HG03571 (cell line): Measurements from ENCODE around the gene CLDN9.

Source experiments
- ATAC-seq: cut with Tn5 transposase; IDR thresholded peaks from one replicate; pipeline ENCODE4 v1.9.1; 2021; ENCODE audit not compliant: unreplicated experiment

The CLDN9 gene

GRCh38 chr16:2991566-2992261 lies 21.0 kb upstream of the CLDN9 start:
- no peak for ATAC-seq

GRCh38 chr16:2992383-2993081 lies 20.2 kb upstream of the CLDN9 start:
- no peak for ATAC-seq

GRCh38 chr16:2996298-2996697 lies 16.4 kb upstream of the CLDN9 start:
- ATAC-seq: no peak

- ATAC-seq: no peak
Observed at GRCh38 chr16:2999929-3000328, 12.8 kb upstream of the CLDN9 start.

GRCh38 chr16:3000540-3000939 lies 12.2 kb upstream of the CLDN9 start:
- no peak for ATAC-seq

GRCh38 chr16:3001316-3001715 lies 11.4 kb upstream of the CLDN9 start:
- no peak for ATAC-seq

GRCh38 chr16:3003582-3004270 lies 9.0 kb upstream of the CLDN9 start:
- ATAC-seq: peak; percentile 91

GRCh38 chr16:3004319-3004718 lies 8.4 kb upstream of the CLDN9 start:
- ATAC-seq: peak; percentile 9

GRCh38 chr16:3004781-3005284 lies 7.9 kb upstream of the CLDN9 start:
- ATAC-seq: no peak

GRCh38 chr16:3007059-3007956 lies 5.4 kb upstream of the CLDN9 start:
- ATAC-seq: no peak

- ATAC-seq: no peak
Observed at GRCh38 chr16:3007957-3008689, 4.6 kb upstream of the CLDN9 start.

- ATAC-seq: no peak
Observed at GRCh38 chr16:3008690-3009037, 4.1 kb upstream of the CLDN9 start.

- no peak for ATAC-seq
Observed at GRCh38 chr16:3009568-3010390, 2.9 kb upstream of the CLDN9 start.

- ATAC-seq: no peak
Observed at GRCh38 chr16:3010510-3010909, 2.2 kb upstream of the CLDN9 start.

- ATAC-seq: no peak
Observed at GRCh38 chr16:3012246-3012645, 477 bp upstream of the CLDN9 start.

GRCh38 chr16:3013491-3013951 lies 798 bp downstream of the CLDN9 start:
- ATAC-seq: no peak

- ATAC-seq: no peak
Observed at GRCh38 chr16:3013998-3014690, 1.4 kb downstream of the CLDN9 start.

GRCh38 chr16:3014971-3015370 lies 2.2 kb downstream of the CLDN9 start:
- no peak for ATAC-seq
